Measurements from ENCODE around the gene RAB14.

DNA sequence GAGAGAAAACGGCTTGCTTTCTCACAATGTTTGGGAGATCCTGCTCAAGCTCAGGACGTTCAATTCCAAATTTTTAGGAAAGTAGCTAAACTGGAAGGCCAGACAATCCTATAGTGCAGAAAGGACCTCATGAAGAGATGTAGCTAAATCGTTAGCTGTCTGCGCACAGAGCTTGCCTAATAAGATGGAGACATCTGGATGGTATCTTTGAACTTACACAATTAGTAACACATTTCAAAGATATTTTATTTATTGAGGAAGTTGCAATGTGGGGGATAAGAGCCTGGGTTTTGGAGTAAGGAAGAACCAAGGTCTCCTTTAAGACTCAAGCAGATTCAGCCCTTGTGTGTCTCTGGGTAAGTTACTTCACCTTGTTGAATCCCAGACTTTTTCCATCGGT lies 28.6 kb upstream of the RAB14 start:
- TF ChIP-seq, protein P1, sequence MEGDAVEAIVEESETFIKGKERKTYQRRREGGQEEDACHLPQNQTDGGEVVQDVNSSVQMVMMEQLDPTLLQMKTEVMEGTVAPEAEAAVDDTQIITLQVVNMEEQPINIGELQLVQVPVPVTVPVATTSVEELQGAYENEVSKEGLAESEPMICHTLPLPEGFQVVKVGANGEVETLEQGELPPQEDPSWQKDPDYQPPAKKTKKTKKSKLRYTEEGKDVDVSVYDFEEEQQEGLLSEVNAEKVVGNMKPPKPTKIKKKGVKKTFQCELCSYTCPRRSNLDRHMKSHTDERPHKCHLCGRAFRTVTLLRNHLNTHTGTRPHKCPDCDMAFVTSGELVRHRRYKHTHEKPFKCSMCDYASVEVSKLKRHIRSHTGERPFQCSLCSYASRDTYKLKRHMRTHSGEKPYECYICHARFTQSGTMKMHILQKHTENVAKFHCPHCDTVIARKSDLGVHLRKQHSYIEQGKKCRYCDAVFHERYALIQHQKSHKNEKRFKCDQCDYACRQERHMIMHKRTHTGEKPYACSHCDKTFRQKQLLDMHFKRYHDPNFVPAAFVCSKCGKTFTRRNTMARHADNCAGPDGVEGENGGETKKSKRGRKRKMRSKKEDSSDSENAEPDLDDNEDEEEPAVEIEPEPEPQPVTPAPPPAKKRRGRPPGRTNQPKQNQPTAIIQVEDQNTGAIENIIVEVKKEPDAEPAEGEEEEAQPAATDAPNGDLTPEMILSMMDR (conservative IDR thresholded peaks at IDR 0.05) = no peak
- TF ChIP-seq EZH2 (IDR thresholded peaks at IDR 0.05; ENCODE audit: low read depth) = no peak
